HEK293 (cell line): ENCODE measurements around the gene FOXC1.

Experiments
- GFI1B ChIP-seq: fragments of 450-650 bp; formaldehyde crosslinking; IDR thresholded peaks from 2 replicates; pipeline ENCODE4 v1.5.1; 2016; ENCODE audit warnings: missing biosample characterization, missing genetic modification characterization
- GLI2 ChIP-seq: fragments of 450-650 bp; formaldehyde crosslinking; IDR thresholded peaks from 2 replicates; pipeline ENCODE4; 2017; ENCODE audit warnings: missing biosample characterization, missing genetic modification characterization, low read depth, borderline replicate concordance
- GLI4 ChIP-seq: fragments of 450-650 bp; formaldehyde crosslinking; IDR thresholded peaks from 2 replicates; pipeline ENCODE4 v1.5.1; 2016; ENCODE audit warnings: missing biosample characterization, missing genetic modification characterization
- SP2 ChIP-seq: fragments of 450-650 bp; formaldehyde crosslinking; IDR thresholded peaks from 2 replicates; pipeline ENCODE4 v1.5.1; 2016; ENCODE audit warnings: missing biosample characterization, missing genetic modification characterization
- SP7 ChIP-seq: fragments of 450-650 bp; formaldehyde crosslinking; IDR thresholded peaks from 2 replicates; pipeline ENCODE4 v1.5.1; 2016; ENCODE audit warnings: missing biosample characterization, missing genetic modification characterization
- TCF7L2 ChIP-seq: IDR thresholded peaks from 2 replicates; pipeline ENCODE4 v1.6.1; 2011; ENCODE audit warnings: low read depth, mild to moderate bottlenecking, inconsistent platforms, low read length, moderate library complexity, borderline replicate concordance
- ZBTB8A ChIP-seq: fragments of 450-650 bp; formaldehyde crosslinking; IDR thresholded peaks from 2 replicates; pipeline ENCODE4 v1.5.1; 2016; ENCODE audit warnings: missing biosample characterization, missing genetic modification characterization
- ZFP69B ChIP-seq: fragments of 450-650 bp; formaldehyde crosslinking; IDR thresholded peaks from 2 replicates; pipeline ENCODE4 v1.5.1; 2016; ENCODE audit warnings: missing biosample characterization, missing genetic modification characterization
- ZNF155 ChIP-seq: fragments of 450-650 bp; formaldehyde crosslinking; IDR thresholded peaks from 2 replicates; pipeline ENCODE4 v1.5.1; 2016; ENCODE audit warnings: missing biosample characterization, missing genetic modification characterization
- ZNF169 ChIP-seq: fragments of 450-650 bp; formaldehyde crosslinking; IDR thresholded peaks from 2 replicates; pipeline ENCODE4 v1.5.1; 2016; ENCODE audit warnings: missing biosample characterization, missing genetic modification characterization
- ZNF221 ChIP-seq: fragments of 450-650 bp; formaldehyde crosslinking; IDR thresholded peaks from 2 replicates; pipeline ENCODE4 v1.5.1; 2017; ENCODE audit warnings: missing biosample characterization, missing genetic modification characterization, borderline replicate concordance
- ZNF274 ChIP-seq, 2 experiments: fragments of 200-500 bp in 1 of 2; fragments of 450-650 bp in 1 of 2; sonication (Bioruptor generic) in 1 of 2; formaldehyde crosslinking in 1 of 2; IDR thresholded peaks; 2 replicates each; pipeline versions ENCODE4 v1.5.1 to v1.6.1; 2014 to 2016; ENCODE audit warnings: borderline replicate concordance in 1 of 2, inconsistent platforms in 1 of 2, low read length in 1 of 2, missing biosample characterization in 1 of 2, missing genetic modification characterization in 1 of 2
- ZNF311 ChIP-seq: fragments of 450-650 bp; formaldehyde crosslinking; IDR thresholded peaks from 2 replicates; pipeline ENCODE4 v1.5.1; 2017; ENCODE audit warnings: missing biosample characterization, missing genetic modification characterization, borderline replicate concordance
- ZNF335 ChIP-seq: fragments of 450-650 bp; formaldehyde crosslinking; conservative IDR thresholded peaks from 2 replicates; pipeline ENCODE4 v1.5.1; 2016; ENCODE audit warnings: missing biosample characterization, missing genetic modification characterization
- ZNF530 ChIP-seq: fragments of 450-650 bp; formaldehyde crosslinking; IDR thresholded peaks from 2 replicates; pipeline ENCODE4 v1.5.1; 2016; ENCODE audit warnings: low read depth, missing biosample characterization, missing genetic modification characterization
- ZNF558 ChIP-seq: fragments of 450-650 bp; formaldehyde crosslinking; IDR thresholded peaks from 2 replicates; pipeline ENCODE4 v1.5.1; 2016; ENCODE audit warnings: missing biosample characterization, missing genetic modification characterization
- ZNF561 ChIP-seq: fragments of 450-650 bp; IDR thresholded peaks from 2 replicates; pipeline ENCODE4 v1.5.1; 2018; ENCODE audit warnings: missing biosample characterization, missing genetic modification characterization, borderline replicate concordance
- ZNF585B ChIP-seq: fragments of 450-650 bp; formaldehyde crosslinking; IDR thresholded peaks from 2 replicates; pipeline ENCODE4 v1.5.1; 2016; ENCODE audit warnings: missing biosample characterization, missing genetic modification characterization
- ZNF610 ChIP-seq: fragments of 450-650 bp; formaldehyde crosslinking; IDR thresholded peaks from 2 replicates; pipeline ENCODE4 v1.5.1; 2016; ENCODE audit warnings: missing biosample characterization, missing genetic modification characterization, borderline replicate concordance
- ZNF624 ChIP-seq: fragments of 450-650 bp; formaldehyde crosslinking; IDR thresholded peaks from 2 replicates; pipeline ENCODE4 v1.5.1; 2017; ENCODE audit warnings: missing biosample characterization, missing genetic modification characterization
- ZNF701 ChIP-seq: fragments of 450-650 bp; formaldehyde crosslinking; IDR thresholded peaks from 2 replicates; pipeline ENCODE4 v1.5.1; 2016; ENCODE audit warnings: missing biosample characterization, missing genetic modification characterization
- ZNF791 ChIP-seq: fragments of 450-650 bp; formaldehyde crosslinking; IDR thresholded peaks from 2 replicates; pipeline ENCODE4 v1.5.1; 2016; ENCODE audit warnings: missing biosample characterization, missing genetic modification characterization
- TF ChIP-seq, protein P1 (sequence below): fragments of 450-650 bp; formaldehyde crosslinking; IDR thresholded peaks from 2 replicates; pipeline ENCODE4 v1.5.1; 2016; ENCODE audit warnings: missing biosample characterization, missing genetic modification characterization
- TF ChIP-seq, protein P2 (sequence below): fragments of 450-650 bp; formaldehyde crosslinking; conservative IDR thresholded peaks from 2 replicates; pipeline ENCODE4 v1.5.1; 2016; ENCODE audit warnings: low read depth, missing biosample characterization, missing genetic modification characterization
- TF ChIP-seq, protein P3 (sequence below): fragments of 450-650 bp; formaldehyde crosslinking; IDR thresholded peaks from 2 replicates; pipeline ENCODE4 v1.5.1; 2017; ENCODE audit warnings: missing biosample characterization, missing genetic modification characterization
- TF ChIP-seq, protein P4 (sequence below): fragments of 450-650 bp; formaldehyde crosslinking; IDR thresholded peaks from 2 replicates; pipeline ENCODE4 v1.5.1; 2016; ENCODE audit warnings: missing biosample characterization, missing genetic modification characterization
- TF ChIP-seq, protein P5 (sequence below): fragments of 450-650 bp; formaldehyde crosslinking; IDR thresholded peaks from 2 replicates; pipeline ENCODE4 v1.5.1; 2017; ENCODE audit warnings: missing biosample characterization, mild to moderate bottlenecking, missing genetic modification characterization, moderate library complexity

FOXC1 gene

DNA sequence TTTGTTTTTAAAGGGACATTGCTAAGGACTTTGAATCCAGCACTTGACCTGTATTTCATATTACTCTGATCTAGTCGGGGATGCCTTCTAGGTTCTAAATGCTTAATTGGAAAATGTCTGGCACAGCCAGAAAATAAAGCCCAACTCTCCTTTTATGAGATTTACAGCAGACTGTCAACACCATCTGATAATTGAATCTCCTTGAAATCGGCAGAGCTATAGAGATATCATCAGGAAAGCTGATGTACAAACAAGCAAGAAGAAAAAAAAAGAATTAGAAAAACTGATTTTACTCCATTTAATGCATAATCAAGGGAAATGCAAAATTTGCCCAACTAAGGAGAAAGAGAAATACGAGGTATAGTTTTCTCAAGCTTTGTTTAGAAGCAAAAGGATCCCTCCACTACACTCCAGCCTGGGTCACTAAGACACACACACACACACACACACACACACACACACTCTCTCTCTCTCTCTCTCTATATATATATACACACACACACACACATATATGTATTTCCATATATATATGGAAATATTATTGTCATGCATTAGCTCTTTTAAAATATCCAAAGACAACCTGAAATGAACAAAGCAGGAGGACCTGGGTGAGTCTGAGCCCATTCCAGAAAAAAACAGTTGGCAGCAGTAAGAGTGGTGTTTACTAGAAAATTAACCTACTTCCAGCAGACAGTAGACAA is 9.5 kb upstream of the FOXC1 start (continued):
- TF ChIP-seq ZNF530 (tag by site-specific recombination) (no peak), ZNF274 (IDR thresholded peaks at IDR 0.05; ENCODE audit: low read length) (no peak), ZNF274 (tag by site-specific recombination; IDR thresholded peaks at IDR 0.05; ENCODE audit: borderline replicate concordance) (no peak), ZNF169 (tag by site-specific recombination) (no peak), SP2 (no peak), ZNF221 (no peak), SP7 (tag by site-specific recombination) (no peak), GLI2 (no peak), ZNF791 (tag by site-specific recombination) (no peak), ZNF558 (tag by site-specific recombination) (no peak), ZNF155 (tag by site-specific recombination) (no peak), GFI1B (no peak), ZNF701 (no peak), ZNF335 (tag by site-specific recombination) (peak; percentile 55), ZNF311 (tag by site-specific recombination) (no peak), ZNF561 (tag by site-specific recombination) (no peak), ZNF624 (tag by site-specific recombination) (no peak), ZBTB8A (0 out of 2 replicates have a peak, but pooled peaks have one; percentile 11), ZNF585B (no peak), TCF7L2 (peak; percentile 53; the same call in 1 of the 2 replicates), ZNF610 (no peak), GLI4 (no peak), ZFP69B (tag by site-specific recombination) (no peak)
- TF ChIP-seq, protein P1, sequence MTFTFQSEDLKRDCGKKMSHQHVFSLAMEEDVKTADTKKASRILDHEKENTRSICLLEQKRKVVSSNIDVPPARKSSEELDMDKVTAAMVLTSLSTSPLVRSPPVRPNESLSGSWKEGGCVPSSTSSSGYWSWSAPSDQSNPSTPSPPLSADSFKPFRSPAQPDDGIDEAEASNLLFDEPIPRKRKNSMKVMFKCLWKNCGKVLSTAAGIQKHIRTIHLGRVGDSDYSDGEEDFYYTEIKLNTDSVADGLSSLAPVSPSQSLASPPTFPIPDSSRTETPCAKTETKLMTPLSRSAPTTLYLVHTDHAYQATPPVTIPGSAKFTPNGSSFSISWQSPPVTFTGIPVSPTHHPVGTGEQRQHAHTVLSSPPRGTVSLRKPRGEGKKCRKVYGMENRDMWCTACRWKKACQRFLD (tag by site-specific recombination) = no peak
- TF ChIP-seq, protein P2, sequence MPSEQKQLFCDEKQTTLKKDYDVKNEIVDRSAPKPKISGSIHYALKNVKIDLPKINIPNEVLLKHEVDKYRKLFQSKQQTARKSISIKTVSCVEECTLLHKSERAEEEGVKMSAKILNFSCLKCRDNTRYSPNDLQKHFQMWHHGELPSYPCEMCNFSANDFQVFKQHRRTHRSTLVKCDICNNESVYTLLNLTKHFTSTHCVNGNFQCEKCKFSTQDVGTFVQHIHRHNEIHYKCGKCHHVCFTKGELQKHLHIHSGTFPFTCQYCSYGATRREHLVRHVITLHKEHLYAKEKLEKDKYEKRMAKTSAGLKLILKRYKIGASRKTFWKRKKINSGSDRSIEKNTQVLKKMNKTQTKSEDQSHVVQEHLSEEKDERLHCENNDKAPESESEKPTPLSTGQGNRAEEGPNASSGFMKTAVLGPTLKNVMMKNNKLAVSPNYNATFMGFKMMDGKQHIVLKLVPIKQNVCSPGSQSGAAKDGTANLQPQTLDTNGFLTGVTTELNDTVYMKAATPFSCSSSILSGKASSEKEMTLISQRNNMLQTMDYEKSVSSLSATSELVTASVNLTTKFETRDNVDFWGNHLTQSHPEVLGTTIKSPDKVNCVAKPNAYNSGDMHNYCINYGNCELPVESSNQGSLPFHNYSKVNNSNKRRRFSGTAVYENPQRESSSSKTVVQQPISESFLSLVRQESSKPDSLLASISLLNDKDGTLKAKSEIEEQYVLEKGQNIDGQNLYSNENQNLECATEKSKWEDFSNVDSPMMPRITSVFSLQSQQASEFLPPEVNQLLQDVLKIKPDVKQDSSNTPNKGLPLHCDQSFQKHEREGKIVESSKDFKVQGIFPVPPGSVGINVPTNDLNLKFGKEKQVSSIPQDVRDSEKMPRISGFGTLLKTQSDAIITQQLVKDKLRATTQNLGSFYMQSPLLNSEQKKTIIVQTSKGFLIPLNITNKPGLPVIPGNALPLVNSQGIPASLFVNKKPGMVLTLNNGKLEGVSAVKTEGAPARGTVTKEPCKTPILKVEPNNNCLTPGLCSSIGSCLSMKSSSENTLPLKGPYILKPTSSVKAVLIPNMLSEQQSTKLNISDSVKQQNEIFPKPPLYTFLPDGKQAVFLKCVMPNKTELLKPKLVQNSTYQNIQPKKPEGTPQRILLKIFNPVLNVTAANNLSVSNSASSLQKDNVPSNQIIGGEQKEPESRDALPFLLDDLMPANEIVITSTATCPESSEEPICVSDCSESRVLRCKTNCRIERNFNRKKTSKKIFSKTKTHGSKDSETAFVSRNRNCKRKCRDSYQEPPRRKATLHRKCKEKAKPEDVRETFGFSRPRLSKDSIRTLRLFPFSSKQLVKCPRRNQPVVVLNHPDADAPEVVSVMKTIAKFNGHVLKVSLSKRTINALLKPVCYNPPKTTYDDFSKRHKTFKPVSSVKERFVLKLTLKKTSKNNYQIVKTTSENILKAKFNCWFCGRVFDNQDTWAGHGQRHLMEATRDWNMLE (tag by site-specific recombination) = no peak
- TF ChIP-seq, protein P3, sequence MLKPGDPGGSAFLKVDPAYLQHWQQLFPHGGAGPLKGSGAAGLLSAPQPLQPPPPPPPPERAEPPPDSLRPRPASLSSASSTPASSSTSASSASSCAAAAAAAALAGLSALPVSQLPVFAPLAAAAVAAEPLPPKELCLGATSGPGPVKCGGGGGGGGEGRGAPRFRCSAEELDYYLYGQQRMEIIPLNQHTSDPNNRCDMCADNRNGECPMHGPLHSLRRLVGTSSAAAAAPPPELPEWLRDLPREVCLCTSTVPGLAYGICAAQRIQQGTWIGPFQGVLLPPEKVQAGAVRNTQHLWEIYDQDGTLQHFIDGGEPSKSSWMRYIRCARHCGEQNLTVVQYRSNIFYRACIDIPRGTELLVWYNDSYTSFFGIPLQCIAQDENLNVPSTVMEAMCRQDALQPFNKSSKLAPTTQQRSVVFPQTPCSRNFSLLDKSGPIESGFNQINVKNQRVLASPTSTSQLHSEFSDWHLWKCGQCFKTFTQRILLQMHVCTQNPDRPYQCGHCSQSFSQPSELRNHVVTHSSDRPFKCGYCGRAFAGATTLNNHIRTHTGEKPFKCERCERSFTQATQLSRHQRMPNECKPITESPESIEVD (tag by site-specific recombination) = peak; percentile 96
- TF ChIP-seq, protein P4, sequence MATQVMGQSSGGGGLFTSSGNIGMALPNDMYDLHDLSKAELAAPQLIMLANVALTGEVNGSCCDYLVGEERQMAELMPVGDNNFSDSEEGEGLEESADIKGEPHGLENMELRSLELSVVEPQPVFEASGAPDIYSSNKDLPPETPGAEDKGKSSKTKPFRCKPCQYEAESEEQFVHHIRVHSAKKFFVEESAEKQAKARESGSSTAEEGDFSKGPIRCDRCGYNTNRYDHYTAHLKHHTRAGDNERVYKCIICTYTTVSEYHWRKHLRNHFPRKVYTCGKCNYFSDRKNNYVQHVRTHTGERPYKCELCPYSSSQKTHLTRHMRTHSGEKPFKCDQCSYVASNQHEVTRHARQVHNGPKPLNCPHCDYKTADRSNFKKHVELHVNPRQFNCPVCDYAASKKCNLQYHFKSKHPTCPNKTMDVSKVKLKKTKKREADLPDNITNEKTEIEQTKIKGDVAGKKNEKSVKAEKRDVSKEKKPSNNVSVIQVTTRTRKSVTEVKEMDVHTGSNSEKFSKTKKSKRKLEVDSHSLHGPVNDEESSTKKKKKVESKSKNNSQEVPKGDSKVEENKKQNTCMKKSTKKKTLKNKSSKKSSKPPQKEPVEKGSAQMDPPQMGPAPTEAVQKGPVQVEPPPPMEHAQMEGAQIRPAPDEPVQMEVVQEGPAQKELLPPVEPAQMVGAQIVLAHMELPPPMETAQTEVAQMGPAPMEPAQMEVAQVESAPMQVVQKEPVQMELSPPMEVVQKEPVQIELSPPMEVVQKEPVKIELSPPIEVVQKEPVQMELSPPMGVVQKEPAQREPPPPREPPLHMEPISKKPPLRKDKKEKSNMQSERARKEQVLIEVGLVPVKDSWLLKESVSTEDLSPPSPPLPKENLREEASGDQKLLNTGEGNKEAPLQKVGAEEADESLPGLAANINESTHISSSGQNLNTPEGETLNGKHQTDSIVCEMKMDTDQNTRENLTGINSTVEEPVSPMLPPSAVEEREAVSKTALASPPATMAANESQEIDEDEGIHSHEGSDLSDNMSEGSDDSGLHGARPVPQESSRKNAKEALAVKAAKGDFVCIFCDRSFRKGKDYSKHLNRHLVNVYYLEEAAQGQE (tag by site-specific recombination) = no peak
- TF ChIP-seq, protein P5, sequence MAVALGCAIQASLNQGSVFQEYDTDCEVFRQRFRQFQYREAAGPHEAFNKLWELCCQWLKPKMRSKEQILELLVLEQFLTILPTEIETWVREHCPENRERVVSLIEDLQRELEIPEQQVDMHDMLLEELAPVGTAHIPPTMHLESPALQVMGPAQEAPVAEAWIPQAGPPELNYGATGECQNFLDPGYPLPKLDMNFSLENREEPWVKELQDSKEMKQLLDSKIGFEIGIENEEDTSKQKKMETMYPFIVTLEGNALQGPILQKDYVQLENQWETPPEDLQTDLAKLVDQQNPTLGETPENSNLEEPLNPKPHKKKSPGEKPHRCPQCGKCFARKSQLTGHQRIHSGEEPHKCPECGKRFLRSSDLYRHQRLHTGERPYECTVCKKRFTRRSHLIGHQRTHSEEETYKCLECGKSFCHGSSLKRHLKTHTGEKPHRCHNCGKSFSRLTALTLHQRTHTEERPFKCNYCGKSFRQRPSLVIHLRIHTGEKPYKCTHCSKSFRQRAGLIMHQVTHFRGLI (tag by site-specific recombination) = peak; percentile 94
